Measurements from ENCODE around the gene MARCHF3.

The MARCHF3 gene

DNA sequence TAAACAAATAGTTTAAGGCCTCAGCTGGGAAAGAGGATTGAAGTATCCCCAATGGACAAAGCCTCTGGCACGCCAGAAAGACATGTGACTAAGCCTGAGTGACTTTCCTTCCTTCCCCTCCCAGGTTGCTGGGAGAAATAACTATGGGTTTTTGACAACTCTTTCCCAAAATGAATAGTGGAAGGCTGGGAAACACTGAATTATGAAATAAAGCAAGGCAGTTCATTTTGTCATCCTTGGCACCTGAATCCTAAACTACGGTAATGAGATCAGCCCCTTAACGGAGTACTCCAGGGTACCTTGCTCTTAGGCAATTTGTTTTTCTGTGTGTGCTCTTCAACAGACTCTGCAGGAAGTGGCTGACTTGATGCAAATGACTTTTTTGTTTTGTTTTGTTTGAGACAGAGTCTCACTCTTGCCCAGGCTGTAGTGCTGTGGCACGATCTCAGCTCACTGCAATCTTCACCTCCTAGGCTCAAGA is 178.2 kb downstream of the MARCHF3 start:
- H3K4me3 ChIP-seq (ENCODE audit: low read depth, low read length) = no peak overlapping the region
- no peak for TF ChIP-seq CTCF (IDR thresholded peaks at IDR 0.05; ENCODE audit: borderline replicate concordance, insufficient read depth, low read depth, low read length)

GRCh38 chr5:126851501-126852011 is 178.8 kb downstream of the MARCHF3 start:
- H3K4me3 ChIP-seq (ENCODE audit: low read depth, low read length) = no peak overlapping the region
- TF ChIP-seq CTCF (IDR thresholded peaks at IDR 0.05; ENCODE audit: borderline replicate concordance, insufficient read depth, low read depth, low read length) = no peak

GRCh38 chr5:126849101-126849678 is 181.2 kb downstream of the MARCHF3 start:
- H3K4me3 ChIP-seq (ENCODE audit: low read depth, low read length) = no peak overlapping the region

DNA sequence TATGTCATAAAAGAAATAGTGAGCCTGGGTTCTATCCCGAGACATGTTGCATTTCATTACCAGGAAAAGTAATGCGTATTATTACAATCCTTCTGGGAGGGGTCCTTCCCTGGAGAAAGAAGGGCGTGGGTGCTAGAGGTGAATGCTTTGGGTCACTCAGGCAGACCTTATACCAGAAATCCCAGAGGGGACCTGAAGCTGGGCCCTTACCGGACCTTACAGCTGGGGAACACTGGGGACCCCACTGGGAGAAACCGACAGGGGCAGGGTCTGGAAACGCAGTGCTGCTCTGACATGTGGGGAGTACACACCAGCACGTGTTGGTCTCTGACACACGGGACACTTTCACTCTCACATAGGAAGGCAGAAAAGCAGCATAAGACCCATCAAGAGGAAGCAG is 182.1 kb downstream of the MARCHF3 start:
- TF ChIP-seq CTCF (IDR thresholded peaks at IDR 0.05; ENCODE audit: borderline replicate concordance, insufficient read depth, low read depth, low read length) = no peak
- H3K4me3 ChIP-seq (ENCODE audit: low read depth, low read length) = no peak overlapping the region

More at GRCh38 chr5:126849101-126849678, 181.2 kb downstream of the MARCHF3 start:
- TF ChIP-seq CTCF (IDR thresholded peaks at IDR 0.05; ENCODE audit: borderline replicate concordance, insufficient read depth, low read depth, low read length) = no peak

DNA sequence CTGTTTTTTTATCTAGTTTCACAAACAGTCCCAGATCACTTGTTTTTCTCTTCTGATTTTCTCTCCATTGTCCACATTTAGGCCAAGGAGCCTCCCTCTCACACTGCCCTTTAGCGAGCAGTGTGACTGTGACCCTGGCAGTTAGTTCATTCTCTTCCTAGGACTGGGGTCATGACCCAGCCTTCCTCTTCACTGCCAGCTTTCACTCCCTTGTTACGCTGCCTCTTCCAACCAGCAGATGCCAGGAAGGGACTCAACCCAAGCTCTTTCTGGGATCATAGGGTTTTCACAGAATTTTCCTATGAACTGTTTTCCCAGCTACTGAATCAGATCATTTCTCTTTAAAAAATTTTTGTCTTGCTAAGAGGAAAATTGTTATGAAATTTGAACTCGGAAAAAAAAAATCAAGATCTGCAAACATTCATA is 182.5 kb downstream of the MARCHF3 start:
- H3K4me3 ChIP-seq (ENCODE audit: low read depth, low read length) = no peak overlapping the region
- TF ChIP-seq CTCF (IDR thresholded peaks at IDR 0.05; ENCODE audit: borderline replicate concordance, insufficient read depth, low read depth, low read length) = no peak

DNA sequence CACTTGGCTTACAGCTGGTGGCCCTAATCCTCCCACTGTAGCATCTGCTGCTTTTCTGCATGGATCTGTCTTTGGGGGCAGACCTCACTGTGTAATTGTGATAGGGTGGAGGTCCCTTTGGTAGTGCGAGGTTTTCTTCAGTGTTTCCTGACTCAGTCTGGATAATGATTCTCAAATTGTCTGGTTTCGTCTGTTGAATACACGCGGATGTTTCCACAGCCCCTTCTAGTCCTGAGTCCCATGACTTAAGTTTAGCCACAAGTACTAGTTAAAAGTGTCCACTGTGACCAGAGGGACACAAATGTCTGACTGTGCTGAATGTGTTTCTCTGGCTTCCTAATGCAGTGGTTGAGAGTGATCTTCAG is 182.9 kb downstream of the MARCHF3 start:
- no peak for TF ChIP-seq CTCF (IDR thresholded peaks at IDR 0.05; ENCODE audit: borderline replicate concordance, insufficient read depth, low read depth, low read length)

DNA sequence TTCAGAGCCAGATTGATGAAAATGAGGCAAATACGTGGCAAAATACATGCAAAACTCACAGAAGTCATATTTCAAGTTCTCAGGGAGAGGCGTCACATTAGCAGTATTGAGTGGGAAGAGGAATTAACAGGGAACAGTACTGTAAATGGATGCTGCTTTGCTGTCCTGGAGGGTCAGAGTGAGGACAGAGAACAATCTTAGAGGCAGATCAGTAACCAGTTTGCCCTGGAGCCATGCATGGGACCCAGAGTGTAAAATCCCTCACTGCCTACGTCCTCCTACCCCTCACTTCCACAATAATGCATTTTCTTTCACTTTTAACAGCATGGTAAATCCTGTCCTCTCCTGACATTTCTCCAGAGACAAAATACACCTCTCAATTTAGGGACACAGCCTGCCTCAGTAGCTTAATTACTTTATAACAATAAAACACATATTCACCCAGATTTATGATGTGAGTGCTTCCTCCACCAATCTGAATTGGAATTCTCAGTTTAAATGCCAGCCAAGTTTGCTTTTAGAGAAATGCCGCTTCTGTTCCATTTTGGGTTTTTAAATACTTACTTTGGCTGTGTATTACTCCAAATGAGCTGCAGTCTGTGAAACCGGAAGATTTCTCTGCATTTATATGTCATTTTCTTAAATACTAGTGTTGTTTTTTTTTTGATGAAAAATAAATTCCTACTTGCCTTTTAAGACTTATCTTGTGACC is 183.5 kb downstream of the MARCHF3 start:
- TF ChIP-seq CTCF (IDR thresholded peaks at IDR 0.05; ENCODE audit: borderline replicate concordance, insufficient read depth, low read depth, low read length) = no peak
- no peak overlapping the region for H3K4me3 ChIP-seq (ENCODE audit: low read depth, low read length)

More for the DNA sequence above, 182.9 kb downstream of the MARCHF3 start:
- H3K4me3 ChIP-seq (ENCODE audit: low read depth, low read length) = no peak overlapping the region

Data from GM12875 (cell line).